GM19324 (cell line): ENCODE measurements around the gene CHMP1A.
"Not testable (repeated sequence)": the region's sequence is repeated elsewhere in the genome, so short reads cannot be mapped to it uniquely, and the experiment has no call there.

Experiments
- ATAC-seq: cut with Tn5 transposase; IDR thresholded peaks from one replicate; pipeline ENCODE4 v1.9.1; 2021; ENCODE audit warnings: mild to moderate bottlenecking, moderate library complexity; ENCODE audit not compliant: unreplicated experiment, low FRiP score

The CHMP1A gene

DNA sequence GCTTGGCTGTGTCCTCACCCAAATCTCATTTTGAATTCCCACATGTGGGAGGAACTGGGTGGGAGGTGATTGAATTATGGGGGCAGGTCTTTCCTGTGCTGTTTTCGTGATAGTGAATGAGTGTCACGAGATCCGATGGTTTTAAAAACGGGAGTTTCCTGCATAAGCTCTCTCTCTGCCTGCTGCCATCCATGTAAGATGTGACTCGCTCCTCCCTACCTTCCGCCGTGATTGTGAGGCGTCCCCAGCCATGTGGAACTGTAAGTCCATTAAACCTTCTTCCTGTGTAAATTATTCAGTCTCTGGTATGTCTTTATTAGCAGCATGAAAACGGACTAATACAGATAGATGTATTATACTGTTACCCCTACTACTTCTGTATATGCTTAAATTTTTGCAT is 3.7 kb upstream of the CHMP1A start:
- no peak for ATAC-seq

- ATAC-seq = no peak
Observed at GRCh38 chr16:89660146-89660545, 2.6 kb upstream of the CHMP1A start.

DNA sequence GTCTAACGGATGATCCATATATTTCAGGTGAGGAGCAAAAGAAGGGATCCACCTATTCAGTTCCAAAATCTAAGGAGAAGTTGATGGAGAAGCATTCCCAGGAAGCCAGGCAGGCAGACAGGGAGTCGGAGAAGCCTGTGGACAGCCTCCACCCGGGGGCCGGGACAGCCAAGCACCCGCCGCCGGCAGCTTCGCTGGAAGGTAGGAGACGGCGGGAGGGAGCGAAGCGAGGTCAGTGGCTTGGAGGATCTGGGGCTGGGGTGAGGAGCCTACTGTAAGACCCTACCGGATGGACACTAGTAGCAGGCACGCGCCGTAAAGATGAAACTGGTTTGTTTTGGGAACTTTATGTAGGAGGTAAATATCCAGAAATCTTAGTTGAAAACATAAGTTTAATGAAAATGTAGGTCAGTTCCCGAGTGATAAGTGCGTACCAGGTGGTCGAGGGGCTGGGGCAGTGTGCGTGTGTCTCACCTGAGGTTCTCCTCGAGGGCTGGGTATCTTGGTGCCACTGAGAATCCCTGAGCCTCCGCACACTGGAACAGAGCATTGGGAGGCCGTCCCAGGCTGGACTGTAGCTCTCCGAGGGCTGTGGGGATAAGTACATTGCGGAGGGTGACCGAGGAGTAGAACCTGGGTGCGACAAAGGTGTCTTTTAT is 842 bp upstream of the CHMP1A start:
- ATAC-seq = no peak

DNA sequence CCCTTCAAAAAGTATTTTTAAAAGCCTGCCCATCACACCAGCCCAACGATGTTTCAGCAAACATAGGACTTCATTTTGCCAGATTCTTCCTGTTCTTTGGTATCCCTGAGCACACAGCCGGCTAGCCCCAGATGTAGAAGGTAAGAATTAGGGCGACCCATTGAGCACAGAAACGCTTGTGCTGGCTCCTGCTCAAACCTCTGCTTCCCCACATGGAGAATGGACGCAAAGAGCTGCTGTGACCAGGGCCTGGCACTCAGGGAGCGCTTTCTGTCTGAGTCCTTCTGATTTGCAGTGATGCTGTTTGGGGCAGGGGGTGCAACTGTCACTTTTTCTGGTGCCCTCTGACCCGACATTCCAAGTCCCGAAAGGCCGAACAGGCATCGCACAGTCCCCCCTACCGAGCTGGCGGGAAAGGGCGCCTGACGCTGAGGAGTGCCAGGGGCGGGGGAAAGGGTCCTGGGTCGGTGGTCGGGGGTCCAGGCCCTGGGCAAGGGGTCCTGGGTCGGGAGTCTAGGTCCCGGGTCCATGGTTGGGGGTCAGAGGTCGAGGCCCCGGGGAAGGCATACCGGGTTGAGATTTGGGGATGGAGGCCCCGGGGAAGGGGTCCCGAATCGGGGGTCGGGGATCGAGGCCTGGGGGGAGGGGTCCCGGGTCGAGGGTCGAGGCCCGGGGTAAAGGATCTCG is 930 bp downstream of the CHMP1A start:
- ATAC-seq = no peak

DNA sequence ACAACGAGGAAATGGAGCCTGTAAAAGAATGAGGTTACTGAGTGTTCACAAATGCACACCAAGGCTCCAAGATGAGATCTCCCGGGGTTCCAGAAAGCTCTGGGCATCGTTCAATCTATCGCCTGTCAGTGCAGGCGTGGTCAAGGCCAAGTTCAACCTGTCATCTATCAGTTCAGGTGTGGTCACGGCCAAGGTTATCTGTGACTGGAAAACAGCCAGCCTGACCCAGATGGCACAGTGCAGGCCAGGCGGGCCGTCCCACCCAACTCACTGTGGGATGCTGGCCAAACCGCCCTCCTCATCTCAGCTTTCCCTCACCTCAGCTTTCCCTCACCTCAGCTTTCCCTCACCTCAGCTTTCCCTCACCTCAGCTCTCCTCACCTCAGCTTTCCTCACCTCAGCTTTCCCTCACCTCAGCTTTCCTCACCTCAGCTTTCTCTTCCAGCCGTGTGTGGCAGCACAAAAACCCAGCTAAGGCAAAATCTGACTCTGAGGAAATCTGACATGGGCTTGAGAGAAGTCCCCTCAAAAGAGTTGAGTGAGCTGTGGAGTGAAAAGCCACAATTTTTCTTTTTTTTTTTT is 2.4 kb downstream of the CHMP1A start:
- ATAC-seq = no peak

GRCh38 chr16:89653656-89654295 is 3.7 kb downstream of the CHMP1A start:
- no peak for ATAC-seq

- ATAC-seq = no peak
Observed at GRCh38 chr16:89651584-89651983, 5.9 kb downstream of the CHMP1A start.

- no peak for ATAC-seq
Observed at GRCh38 chr16:89646906-89647305, 10.6 kb downstream of the CHMP1A start.

- ATAC-seq = no peak
Observed at GRCh38 chr16:89646270-89646669, 11.2 kb downstream of the CHMP1A start.

DNA sequence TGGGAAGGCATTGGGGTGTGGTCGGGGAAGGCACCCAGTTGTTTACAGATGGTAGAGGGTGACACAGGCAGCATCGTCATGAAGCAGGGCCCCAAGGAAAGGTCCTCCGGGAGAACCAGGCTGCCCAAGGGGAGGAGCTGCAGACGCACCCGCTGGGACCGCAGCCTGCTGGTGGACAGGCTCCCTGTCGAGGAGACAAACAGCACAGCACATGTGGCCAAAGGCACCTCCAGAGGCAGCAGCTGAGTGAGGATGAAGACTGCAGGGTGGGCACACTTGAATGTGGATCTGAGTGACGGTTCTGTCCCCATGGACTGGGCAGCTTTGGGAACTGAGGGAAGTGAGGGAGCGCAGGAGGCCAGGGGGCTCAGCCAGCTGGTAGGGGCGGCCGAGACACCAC is 12.4 kb downstream of the CHMP1A start:
- no peak for ATAC-seq

DNA sequence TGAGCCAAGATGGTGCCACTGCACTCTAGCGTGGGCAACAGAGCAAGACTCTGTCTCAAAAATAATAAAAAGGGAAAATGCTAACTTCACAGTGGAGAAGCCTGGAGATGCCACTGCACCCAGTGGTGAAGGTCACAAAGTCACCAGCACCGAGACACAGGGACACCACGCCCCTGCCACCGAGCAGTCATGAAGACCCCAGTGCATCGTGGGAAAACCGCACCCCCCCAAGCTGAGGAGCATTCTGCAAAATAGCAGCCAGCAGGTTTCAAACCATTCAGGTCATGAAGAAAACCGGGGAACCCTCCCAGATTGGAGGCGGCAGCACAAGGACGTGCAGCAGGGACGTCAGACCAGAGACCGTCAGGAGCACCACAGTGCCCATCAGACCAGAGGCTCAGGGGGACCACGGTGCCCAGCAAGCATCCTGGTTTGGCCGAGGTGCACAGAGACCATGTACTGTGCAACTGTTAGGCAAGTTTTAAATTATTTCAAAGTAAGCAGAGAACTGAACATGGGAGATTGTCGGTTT is 13.7 kb downstream of the CHMP1A start:
- ATAC-seq = no peak

- ATAC-seq = no peak
Observed at GRCh38 chr16:89642574-89642973, 14.9 kb downstream of the CHMP1A start.

DNA sequence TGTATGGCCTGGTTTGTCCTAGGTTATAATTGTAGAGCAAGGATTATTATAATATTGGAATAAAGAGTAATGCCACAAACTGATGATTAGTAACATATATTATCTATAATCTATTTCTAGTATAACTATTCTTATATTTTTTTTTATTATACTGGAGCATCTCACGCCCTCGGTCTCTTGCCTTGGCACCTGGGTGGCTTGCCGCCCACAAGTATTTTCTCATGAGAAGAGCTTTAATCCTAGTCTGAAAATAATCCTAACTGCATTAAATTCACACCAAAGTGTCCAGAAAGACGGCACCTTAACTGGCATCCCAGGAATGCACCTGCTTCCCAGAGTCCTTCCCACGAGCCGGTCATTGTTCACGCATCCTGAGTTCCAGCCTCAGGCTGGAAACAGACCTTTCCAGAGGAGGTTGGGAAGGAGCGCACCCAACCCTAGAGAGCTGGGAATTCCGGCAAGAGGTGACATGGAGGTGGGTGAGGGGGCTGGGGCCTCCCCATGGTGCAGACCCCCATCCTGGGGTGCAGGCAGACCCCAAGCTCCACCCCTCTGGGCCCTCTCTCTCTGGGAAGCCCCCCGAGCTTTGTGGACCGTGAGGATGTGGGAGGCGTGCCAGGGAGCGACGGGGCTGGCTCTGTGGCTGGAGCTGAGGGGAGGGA is 15.9 kb downstream of the CHMP1A start:
- ATAC-seq = no peak

DNA sequence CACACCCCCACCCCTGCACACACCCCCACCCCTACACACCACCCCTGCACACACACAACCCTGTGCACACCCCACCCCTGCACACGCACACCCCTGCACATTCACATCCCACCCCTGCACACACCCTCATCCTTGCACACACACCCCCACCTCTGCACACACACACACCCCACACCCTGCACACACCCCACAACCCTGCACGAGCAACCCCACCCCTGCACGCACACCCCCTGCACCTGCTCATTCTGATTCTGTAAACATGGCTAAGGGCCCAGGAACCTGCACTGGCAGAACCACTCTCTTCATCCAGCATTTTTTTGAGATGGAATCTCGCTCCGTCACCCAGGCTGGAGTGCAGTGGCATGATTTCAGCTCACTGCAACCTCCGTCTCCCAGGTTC is 18.1 kb downstream of the CHMP1A start:
- no peak for ATAC-seq

GRCh38 chr16:89638455-89638854 is 19.1 kb downstream of the CHMP1A start:
- ATAC-seq = no peak

GRCh38 chr16:89637379-89637778 is 20.1 kb downstream of the CHMP1A start:
- no peak for ATAC-seq

DNA sequence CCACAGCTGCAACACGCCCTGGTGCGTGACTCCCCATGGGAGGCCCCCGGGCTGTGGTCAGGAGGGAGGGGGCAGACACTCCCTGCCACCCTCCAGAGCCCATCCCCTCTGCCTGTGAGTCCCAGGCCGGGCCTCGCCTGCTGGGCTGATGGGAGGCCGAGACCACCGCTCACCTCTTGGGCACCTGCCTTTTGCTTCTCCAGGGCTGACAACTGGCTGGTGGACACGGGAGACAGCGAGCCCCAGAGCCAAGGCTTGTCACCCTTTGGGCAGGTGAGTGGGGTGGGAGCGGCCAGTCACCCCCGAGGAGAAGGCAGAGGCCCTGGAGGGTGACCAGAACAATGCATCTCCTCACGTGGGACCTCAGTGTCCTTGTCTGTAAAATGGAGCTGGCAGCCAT is 20.8 kb downstream of the CHMP1A start:
- no peak for ATAC-seq

- not testable (repeated sequence) for ATAC-seq
Observed at GRCh38 chr16:89634463-89635385, 22.8 kb downstream of the CHMP1A start.

- no peak for ATAC-seq
Observed at GRCh38 chr16:89633064-89633631, 24.4 kb downstream of the CHMP1A start.
